Globus pallidus (tissue), 1 donor: Measurements from ENCODE around the gene TCF19.
"Not testable (repeated sequence)": the region's sequence is repeated elsewhere in the genome, so short reads cannot be mapped to it uniquely, and the experiment has no call there.

Experiments used
- DNase-seq: peaks from one replicate; pipeline ENCODE4 v3.0.0-alpha.2; 2015; ENCODE audit warnings: low spot score

TCF19 gene

GRCh38 chr6:31162463-31163165 is 4.2 kb downstream of the TCF19 start:
- DNase-seq = no peak

DNA sequence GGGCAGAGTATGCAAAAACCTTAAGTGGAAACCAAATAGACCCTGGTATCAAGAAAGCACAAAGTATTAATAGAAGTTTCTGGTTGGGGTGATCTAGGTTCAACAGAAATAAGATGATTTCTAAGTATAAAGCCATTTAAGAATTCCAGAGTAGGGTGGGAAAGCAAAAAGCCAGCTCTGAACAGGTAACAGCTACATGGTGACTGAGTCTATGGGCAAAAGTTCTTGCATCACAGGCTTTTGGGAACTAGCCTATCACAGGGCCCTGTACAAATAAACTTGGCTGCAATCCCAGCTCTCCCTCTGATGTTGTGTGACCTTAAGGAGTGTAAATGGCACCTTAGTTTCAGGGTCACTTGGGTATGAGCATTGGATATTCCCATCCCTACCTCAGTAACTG is 5.5 kb downstream of the TCF19 start:
- DNase-seq = no peak

GRCh38 chr6:31164475-31165063 is 6.2 kb downstream of the TCF19 start:
- DNase-seq = not testable (repeated sequence)

DNA sequence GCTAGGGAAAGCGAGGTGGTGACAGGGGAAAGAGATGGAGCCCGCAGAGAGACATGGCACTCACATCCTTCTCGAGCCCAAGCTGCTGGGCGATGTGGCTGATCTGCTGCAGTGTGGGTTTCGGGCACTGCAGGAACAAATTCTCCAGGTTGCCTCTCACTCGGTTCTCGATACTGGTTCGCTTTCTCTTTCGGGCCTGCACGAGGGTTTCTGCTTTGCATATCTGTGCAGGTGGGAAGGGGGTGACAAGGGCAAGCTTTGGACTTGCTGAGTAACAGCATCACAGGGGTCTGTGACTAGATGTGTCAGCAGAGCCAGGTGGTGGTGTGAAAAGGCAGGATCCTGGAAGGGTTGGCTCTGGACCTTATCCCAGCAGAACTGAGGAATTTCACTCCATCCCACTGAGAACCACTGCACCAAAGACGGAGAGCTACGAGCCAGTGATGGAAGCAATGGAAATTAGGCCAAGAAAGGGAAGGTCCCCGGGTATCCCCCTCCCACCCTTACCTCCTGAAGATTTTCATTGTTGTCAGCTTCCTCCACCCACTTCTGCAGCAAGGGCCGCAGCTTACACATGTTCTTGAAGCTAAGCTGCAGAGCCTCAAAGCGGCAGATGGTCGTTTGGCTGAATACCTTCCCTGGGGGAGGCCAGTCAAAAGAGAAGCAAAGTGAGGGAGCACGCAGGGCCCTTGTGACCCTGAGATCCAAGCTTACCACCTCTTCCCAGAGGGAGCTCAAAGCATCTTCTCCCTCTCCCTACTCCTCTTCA is 6.9 kb downstream of the TCF19 start:
- not testable (repeated sequence) for DNase-seq

GRCh38 chr6:31165986-31166385 is 7.6 kb downstream of the TCF19 start:
- no peak for DNase-seq

GRCh38 chr6:31168606-31169005 is 10.2 kb downstream of the TCF19 start:
- no peak for DNase-seq

DNA sequence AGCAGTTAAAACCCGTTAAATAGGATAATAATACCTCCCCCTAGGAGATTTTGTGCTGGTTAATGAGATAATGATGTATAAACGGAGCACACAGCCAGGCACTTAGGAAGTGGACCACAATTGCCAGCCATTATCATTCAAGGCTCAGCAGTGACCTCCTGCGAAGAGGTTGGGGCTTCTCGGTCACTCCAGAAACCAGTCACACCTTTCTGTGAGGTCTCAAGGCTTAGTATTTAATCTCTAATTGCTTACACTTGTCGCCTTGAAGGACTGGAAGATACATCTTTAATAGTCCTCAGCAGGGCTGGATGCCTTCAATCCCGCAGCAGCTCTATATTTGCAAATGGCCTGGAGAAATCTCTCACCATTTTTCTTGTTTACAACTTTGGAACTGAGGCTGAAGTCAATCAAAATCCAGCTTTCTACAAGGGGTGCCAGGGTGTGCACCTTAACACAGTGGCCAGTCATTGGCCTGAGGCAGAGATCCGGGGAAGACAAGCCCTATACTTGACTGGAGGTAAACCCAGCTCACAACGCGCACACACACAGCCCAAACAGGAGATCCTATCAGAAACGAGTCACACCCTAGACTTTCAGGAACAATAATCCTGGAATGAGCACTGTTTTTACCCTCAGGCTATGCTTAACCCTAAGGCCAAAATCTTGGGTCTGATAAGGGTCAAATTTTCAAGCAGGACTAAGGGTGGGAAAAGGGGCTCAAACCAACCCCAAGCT is 10.9 kb downstream of the TCF19 start:
- no peak for DNase-seq

DNA sequence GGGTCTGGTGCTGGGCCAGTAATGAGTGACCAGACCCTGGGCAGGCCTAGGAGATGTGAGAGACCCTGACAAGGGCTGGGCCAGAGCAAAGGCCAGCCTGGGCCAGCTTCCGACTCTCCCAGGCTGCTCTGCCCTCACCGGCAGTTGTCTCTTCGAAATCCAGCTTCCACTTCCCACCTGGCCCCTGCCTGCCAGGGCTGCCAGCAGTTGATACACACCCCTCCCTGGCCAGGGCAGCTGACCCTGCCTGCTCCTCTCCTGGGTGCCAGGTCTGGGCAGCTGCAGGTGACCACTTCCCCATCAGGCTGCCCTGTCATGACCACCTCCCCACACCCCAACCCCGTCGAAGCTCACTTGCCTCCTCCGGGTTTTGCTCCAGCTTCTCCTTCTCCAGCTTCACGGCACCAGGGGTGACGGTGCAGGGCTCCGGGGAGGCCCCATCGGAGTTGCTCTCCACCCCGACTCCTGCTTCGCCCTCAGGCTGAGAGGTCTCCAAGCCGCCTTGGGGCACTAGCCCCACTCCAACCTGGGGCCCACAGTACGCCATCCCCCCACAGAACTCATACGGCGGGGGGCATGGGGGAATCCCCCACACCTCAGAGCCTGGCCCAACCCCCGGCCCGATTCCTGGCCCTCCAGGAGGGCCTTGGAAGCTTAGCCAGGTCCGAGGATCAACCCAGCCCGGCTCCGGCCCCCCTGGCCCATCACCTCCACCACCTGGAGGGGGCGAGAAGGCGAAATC is 11.6 kb downstream of the TCF19 start:
- not testable (repeated sequence) for DNase-seq

DNA sequence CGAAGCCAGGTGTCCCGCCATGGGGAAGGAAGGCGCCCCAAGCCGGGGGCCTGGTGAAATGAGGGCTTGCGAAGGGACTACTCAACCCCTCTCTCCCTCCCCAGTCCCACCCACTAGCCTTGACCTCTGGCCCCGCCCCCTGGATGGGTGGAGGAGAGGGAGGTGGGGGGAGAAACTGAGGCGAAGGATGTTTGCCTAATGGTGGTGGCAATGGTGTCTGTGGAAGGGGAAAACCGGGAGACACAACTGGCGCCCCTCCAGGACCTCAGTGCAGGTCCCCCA is 12.2 kb downstream of the TCF19 start, which contains the start of gene POU5F1:
Gene POU5F1, minus strand, starts transcription at position 83 of the 282 bp plus-strand sequence. Its CDS starts 62 bp downstream, at position 21.
- DNase-seq = no peak

DNA sequence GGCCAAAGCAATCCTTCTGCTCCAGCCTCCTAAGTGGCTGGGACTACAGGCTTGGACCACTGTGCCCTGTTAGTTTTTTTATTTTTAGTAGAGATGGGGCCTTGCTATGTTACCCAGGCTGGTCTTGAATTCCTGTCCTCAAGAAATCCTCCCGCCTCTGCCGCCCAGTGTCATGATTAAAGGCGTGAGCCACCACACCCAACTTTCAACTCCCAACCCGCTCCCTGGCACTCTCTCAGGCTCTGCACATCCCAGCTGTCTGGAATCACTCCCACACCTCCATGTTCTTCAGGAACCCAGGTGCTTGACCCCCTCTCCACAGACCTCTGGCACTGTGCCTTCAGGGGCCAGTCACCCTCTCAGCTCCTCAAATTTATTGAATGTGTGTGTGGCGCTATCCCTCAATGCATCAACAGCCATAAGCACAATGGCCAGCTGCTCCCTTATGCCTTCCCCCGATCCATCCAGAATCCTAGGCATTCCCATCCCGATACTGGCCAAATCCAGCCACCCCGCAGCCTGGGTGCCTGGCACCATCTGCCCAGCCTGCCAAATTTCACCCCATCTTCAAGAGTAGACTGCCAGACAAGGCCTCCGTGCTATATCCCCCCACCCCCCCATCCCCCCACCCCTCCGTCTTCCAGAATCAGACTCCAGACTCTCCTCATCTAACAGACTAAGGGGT is 12.7 kb downstream of the TCF19 start:
- no peak for DNase-seq

- DNase-seq = no peak
These were observed 13.8 kb downstream of the TCF19 start for GRCh38 chr6:31171931-31172905.

- no peak for DNase-seq
These were observed 14.6 kb downstream of the TCF19 start for GRCh38 chr6:31172973-31173384.

GRCh38 chr6:31173406-31173805 is 15.0 kb downstream of the TCF19 start:
- DNase-seq = no peak

- no peak for DNase-seq
These were observed 16.0 kb downstream of the TCF19 start for GRCh38 chr6:31174378-31174777.

DNA sequence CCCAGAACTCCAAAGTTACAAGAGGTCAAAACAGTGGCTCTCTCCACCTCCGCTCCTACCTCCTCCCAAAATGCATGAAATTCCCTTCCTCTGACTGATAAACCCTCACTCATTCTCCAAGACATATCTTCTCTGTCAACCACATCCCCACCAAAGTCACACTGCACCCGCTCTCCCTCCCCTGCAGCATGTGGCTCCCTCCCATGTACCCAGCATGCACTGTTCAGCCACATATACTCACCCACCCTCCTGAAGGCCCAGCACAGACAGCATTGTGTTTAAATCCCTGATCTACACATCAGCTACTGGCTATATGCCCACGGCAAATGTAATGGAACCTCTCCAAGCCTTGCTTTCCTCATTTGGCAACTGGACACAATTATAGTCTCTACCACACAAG is 17.6 kb downstream of the TCF19 start:
- no peak for DNase-seq

- DNase-seq = no peak
These were observed 20.0 kb downstream of the TCF19 start for GRCh38 chr6:31178143-31179041.

DNA sequence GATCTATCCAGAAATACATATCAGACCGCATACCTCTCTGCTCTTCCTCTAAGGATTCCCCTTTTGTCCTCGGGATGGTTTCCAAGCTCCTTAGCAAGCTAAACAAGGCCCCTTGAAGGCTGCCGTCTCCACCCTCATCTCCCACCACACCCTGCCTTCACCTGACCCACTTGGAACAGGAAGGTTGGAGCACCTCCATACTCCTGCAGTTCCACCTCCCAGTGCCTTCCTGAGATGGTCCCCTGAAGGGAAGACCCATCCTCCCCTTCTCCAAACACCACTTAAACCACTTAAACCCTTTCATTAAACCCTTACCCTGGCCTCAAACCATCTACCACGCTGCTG is 20.6 kb downstream of the TCF19 start:
- no peak for DNase-seq

GRCh38 chr6:31179896-31180295 is 21.5 kb downstream of the TCF19 start:
- DNase-seq = no peak

DNA sequence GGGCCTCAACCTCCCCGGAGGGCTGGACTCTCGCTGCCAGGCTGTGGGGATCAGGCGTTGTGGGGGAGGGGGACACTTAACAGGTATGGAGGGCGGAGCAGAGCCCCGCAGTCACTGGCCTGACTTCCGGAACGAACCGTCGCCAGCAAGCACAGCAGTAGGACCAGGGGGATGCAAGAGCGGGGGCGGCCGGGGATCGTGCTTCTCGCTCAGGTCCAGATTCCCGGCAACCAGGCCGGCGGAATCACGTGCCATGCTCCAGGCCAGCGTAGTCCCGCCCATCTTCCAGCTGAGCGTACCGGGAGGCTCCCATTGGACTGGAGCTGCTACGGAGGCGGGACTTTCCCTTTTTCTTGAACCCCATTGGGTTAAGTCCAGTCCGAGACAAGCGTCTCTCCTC is 22.1 kb downstream of the TCF19 start:
- peak; percentile 45 for DNase-seq
